Keratinocyte (primary cell): ENCODE data around the gene AFDN. TPM values are rescaled to one million over a fixed set of nuclear protein-coding genes. Genes with fewer than 3 reads are reported as not detected.
"Not testable (repeated sequence)": the region's sequence is repeated elsewhere in the genome, so short reads cannot be mapped to it uniquely, and the experiment has no call there.

Experiments used
- DNase-seq: peaks from one replicate; pipeline ENCODE4 v3.0.0-alpha.2; 2011; ENCODE audit warnings: low read depth, missing footprints, low spot score
- FAIRE-seq: peaks from 2 replicates; lab custom pipeline; 2011; peaks lifted over from hg19 to GRCh38; lab: Jason Lieb, UNC
- H2AFZ ChIP-seq: 2 replicates; pipeline ENCODE4 v1.6.0; 2012; ENCODE audit warnings: low read length, control low read depth, inconsistent platforms; ENCODE audit not compliant: control insufficient read depth
- H3K27ac ChIP-seq: 2 replicates; pipeline ENCODE4 v1.5.1; 2011; ENCODE audit warnings: low read length; ENCODE audit not compliant: control insufficient read depth, insufficient read depth
- H3K27me3 ChIP-seq: 3 replicates; pipeline ENCODE4 v1.6.0; 2011; ENCODE audit warnings: low read length; ENCODE audit not compliant: control insufficient read depth, insufficient read depth; ENCODE audit errors: extremely low read depth
- H3K36me3 ChIP-seq, 2 experiments: 2 replicates in 1 of 2; 3 replicates in 1 of 2; pipeline ENCODE4 v1.5.1; 2011; ENCODE audit warnings: low read length in 2 of 2, mild to moderate bottlenecking in 1 of 2; ENCODE audit not compliant: control insufficient read depth in 2 of 2, insufficient read depth in 2 of 2; ENCODE audit errors: extremely low read depth in 1 of 2
- H3K4me1 ChIP-seq: 3 replicates; pipeline ENCODE4 v1.5.1; 2011; ENCODE audit warnings: low read length; ENCODE audit not compliant: control insufficient read depth, insufficient read depth; ENCODE audit errors: extremely low read depth
- H3K4me2 ChIP-seq: 3 replicates; pipeline ENCODE4 v1.6.0; 2011; ENCODE audit warnings: low read depth, low read length; ENCODE audit not compliant: control insufficient read depth, insufficient read depth; ENCODE audit errors: extremely low read depth
- H3K4me3 ChIP-seq, 3 experiments: fragments of 200-600 bp in 1 of 3; sonication (generic) in 1 of 3; 2 replicates in 2 of 3; 3 replicates in 1 of 3; pipeline ENCODE4 v1.5.1; 2011 to 2016; ENCODE audit warnings: low read length in 3 of 3, mild to moderate bottlenecking in 3 of 3, control low read depth in 2 of 3, inconsistent platforms in 1 of 3, low read depth in 1 of 3, mixed read lengths in 1 of 3, mixed run types in 1 of 3, moderate library complexity in 1 of 3; ENCODE audit not compliant: control insufficient read depth in 2 of 3, insufficient read depth in 2 of 3; ENCODE audit errors: extremely low read depth in 1 of 3
- H3K79me2 ChIP-seq: 2 replicates; pipeline ENCODE4 v1.6.0; 2012; ENCODE audit warnings: low read length; ENCODE audit not compliant: control insufficient read depth, insufficient read depth
- H3K9ac ChIP-seq: 3 replicates; pipeline ENCODE4 v1.6.0; 2011; ENCODE audit warnings: low read length; ENCODE audit not compliant: control insufficient read depth, insufficient read depth; ENCODE audit errors: extremely low read depth
- H3K9me1 ChIP-seq: 3 replicates; pipeline ENCODE4 v1.6.0; 2011; ENCODE audit warnings: low read length; ENCODE audit not compliant: control insufficient read depth, insufficient read depth; ENCODE audit errors: extremely low read depth
- H3K9me3 ChIP-seq: 2 replicates; pipeline ENCODE4 v1.5.1; 2012; ENCODE audit warnings: low read depth, low read length; ENCODE audit not compliant: control insufficient read depth
- H4K20me1 ChIP-seq: 3 replicates; pipeline ENCODE4 v1.6.0; 2011; ENCODE audit warnings: low read length; ENCODE audit not compliant: control insufficient read depth, insufficient read depth; ENCODE audit errors: extremely low read depth
- EZH2 ChIP-seq: IDR thresholded peaks from one replicate; pipeline ENCODE4 v1.6.1; 2012; ENCODE audit warnings: inconsistent platforms, mild to moderate bottlenecking, low read length, moderate library complexity
- dilution Hi-C: fragments of 300-500 bp; cut with MboI; formaldehyde crosslinking; loops from one replicate; pipeline ENCODE4 v1.7.0; 2020; ENCODE audit warnings: low sequenced_read_pairs; ENCODE audit not compliant: extremely low pct_ligation_motif_present
- polyA plus RNA-seq, 5 experiments: library from polyadenylated mRNA; depleted of rRNA in 3 of 5; stranded (reverse) in 3 of 5; stranded (forward) in 1 of 5; unstranded in 1 of 5; fragments of >200 nt; gene quantifications; 1 replicate in 1 of 5; 2 replicates in 3 of 5; 3 replicates in 1 of 5; pipeline versions ENCODE4 v1.2.1 to v1.2.3, GENCODE V29; 2011 to 2012; ENCODE audit warnings: missing spikeins in 2 of 5, low read depth in 1 of 5, low replicate concordance in 1 of 5
- TF ChIP-seq, protein P1 (sequence below), 3 experiments: IDR thresholded peaks in 1 of 3; conservative IDR thresholded peaks in 1 of 3; optimal IDR thresholded peaks in 1 of 3; 2 replicates in 2 of 3; 3 replicates in 1 of 3; pipeline versions ENCODE3 to v1.5.1; 2011; ENCODE audit warnings: low read length in 3 of 3, mild to moderate bottlenecking in 3 of 3, moderate library complexity in 2 of 3, control low read depth in 1 of 3, inconsistent platforms in 1 of 3; ENCODE audit not compliant: insufficient read depth in 2 of 3; ENCODE audit errors: extremely low read depth in 1 of 3

The AFDN gene
- polyA plus RNA-seq, 1 donor (not counting 4 experiments of a cell fraction or from before 2014, with no cell fraction given): 46.5 TPM

DNA sequence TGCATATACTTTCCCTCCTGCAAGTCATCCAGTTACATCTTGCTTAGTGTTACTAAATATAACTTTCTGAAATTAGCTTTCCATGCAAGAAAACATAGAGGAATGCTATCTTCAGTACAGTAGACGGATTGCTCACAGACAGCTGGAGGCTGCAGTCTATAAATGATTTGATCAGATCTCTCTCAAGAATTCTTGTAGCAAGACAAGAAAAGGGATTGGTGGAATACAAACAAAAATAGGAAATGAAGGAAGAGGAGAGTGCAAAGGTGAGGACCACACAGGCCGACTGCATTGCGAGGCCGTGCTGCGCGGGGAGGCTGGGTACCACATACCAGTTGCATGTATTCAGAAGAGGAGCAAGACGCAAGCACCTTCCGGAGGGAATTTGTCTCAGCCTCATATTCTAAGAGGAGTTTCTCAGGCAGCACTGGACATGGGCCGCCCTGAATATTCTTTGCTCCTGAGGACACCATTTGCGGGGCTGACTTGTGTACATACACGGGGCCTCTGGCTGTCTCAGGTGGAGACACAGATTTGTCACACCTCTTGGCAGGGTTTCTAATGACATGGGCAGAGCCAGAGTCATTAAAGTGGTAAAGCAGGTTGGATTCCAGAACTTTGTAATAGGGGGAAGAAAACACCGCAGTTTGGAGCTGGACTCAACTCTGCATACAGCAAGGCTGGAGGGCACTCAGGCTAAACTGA lies 148.1 kb downstream of the AFDN start:
- Histone ChIP-seq H2AFZ (no peak overlapping the region), H3K9me1 (no peaks in the 10 kb centered on the region), H3K36me3 (peaks cover 3 to 5% of the 10 kb centered on the region in 2 experiments), H3K4me1 (no peaks in the 10 kb centered on the region), H3K9me3 (no peaks in the 10 kb centered on the region), H3K27me3 (peaks cover 4% of the 10 kb centered on the region), H3K79me2 (no peaks in the 10 kb centered on the region), H3K4me2 (no peak overlapping the region), H3K9ac (no peak overlapping the region), H3K4me3 (no peak overlapping the region), H4K20me1 (no peaks in the 10 kb centered on the region), H3K27ac (no peak overlapping the region)
- dilution Hi-C loops: no loop called here
- no peak for FAIRE-seq
- TF ChIP-seq EZH2: no peak
- TF ChIP-seq, protein P1, sequence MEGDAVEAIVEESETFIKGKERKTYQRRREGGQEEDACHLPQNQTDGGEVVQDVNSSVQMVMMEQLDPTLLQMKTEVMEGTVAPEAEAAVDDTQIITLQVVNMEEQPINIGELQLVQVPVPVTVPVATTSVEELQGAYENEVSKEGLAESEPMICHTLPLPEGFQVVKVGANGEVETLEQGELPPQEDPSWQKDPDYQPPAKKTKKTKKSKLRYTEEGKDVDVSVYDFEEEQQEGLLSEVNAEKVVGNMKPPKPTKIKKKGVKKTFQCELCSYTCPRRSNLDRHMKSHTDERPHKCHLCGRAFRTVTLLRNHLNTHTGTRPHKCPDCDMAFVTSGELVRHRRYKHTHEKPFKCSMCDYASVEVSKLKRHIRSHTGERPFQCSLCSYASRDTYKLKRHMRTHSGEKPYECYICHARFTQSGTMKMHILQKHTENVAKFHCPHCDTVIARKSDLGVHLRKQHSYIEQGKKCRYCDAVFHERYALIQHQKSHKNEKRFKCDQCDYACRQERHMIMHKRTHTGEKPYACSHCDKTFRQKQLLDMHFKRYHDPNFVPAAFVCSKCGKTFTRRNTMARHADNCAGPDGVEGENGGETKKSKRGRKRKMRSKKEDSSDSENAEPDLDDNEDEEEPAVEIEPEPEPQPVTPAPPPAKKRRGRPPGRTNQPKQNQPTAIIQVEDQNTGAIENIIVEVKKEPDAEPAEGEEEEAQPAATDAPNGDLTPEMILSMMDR (optimal IDR thresholded peaks at IDR 0.05 in 1 of 3, IDR thresholded peaks at IDR 0.05 in 1 of 3, conservative IDR thresholded peaks at IDR 0.05 in 1 of 3; ENCODE audit: extremely low read depth in 1 of 3, insufficient read depth in 2 of 3, low read length in 3 of 3): no peak
- DNase-seq: no peak

GRCh38 chr6:167975458-167975857 lies 148.7 kb downstream of the AFDN start:
- Histone ChIP-seq H3K27me3 (peaks cover 4% of the 10 kb centered on the region), H3K36me3 (no peaks in the 10 kb centered on the region), H3K4me2 (no peak overlapping the region), H3K4me3 (no peak overlapping the region), H3K9me3 (no peaks in the 10 kb centered on the region), H3K27ac (no peak overlapping the region), H3K4me1 (no peaks in the 10 kb centered on the region), H3K9me1 (no peaks in the 10 kb centered on the region), H2AFZ (no peak overlapping the region), H3K9ac (no peak overlapping the region), H4K20me1 (no peaks in the 10 kb centered on the region), H3K79me2 (no peaks in the 10 kb centered on the region)
- no peak for TF ChIP-seq EZH2
- TF ChIP-seq, protein P1 (optimal IDR thresholded peaks at IDR 0.05 in 1 of 3, IDR thresholded peaks at IDR 0.05 in 1 of 3, conservative IDR thresholded peaks at IDR 0.05 in 1 of 3; ENCODE audit: extremely low read depth in 1 of 3, insufficient read depth in 2 of 3, low read length in 3 of 3): no peak
- FAIRE-seq (no peak), DNase-seq (no peak)
- dilution Hi-C loops: no loop called here

- H3K36me3 ChIP-seq, DNase-seq, H4K20me1 ChIP-seq, H3K4me3 ChIP-seq, H2AFZ ChIP-seq, H3K27me3 ChIP-seq, H3K9ac ChIP-seq, H3K27ac ChIP-seq, H3K4me1 ChIP-seq, dilution Hi-C loops, FAIRE-seq, H3K4me2 ChIP-seq, H3K9me1 ChIP-seq, H3K9me3 ChIP-seq, H3K79me2 ChIP-seq: not testable (repeated sequence)
These were observed 149.5 kb downstream of the AFDN start for GRCh38 chr6:167976116-167976657.
